AG08395 (cell line): ENCODE results near the gene MFAP4.

ENCODE experiments used
- DNase-seq: peaks from one replicate; pipeline ENCODE4 v3.0.0; 2012; ENCODE audit warnings: mixed read lengths, low spot score

The MFAP4 gene

DNA sequence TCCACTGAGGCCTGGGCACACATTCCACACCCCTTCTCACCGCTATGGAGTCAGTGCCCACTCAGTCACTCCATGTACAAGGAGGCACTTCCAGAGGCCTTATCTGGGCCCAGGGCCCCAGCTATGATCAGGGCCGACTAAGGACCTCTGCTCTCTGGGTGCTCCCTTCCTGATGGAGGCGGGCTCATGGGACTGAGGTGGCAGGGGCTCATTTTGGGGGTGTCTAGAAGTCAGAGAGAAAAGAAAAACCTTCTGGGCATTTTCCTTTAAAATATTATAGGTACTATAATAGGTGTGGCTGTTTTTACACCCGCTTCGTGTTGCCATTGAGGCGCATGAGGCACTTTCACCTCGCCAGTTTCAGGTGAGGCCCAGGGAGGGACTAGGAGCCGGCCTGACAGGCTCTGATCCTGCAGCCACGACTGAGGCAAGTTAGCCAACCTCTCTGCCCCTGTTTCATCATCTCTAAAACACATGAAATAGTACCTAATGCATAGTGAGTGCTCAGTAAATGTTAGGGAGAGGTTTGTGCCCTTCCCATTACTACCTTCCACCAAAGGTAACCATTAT lies 38.8 kb downstream of the MFAP4 start:
- no peak for DNase-seq

GRCh38 chr17:19347323-19348080 lies 39.5 kb downstream of the MFAP4 start:
- no peak for DNase-seq

DNA sequence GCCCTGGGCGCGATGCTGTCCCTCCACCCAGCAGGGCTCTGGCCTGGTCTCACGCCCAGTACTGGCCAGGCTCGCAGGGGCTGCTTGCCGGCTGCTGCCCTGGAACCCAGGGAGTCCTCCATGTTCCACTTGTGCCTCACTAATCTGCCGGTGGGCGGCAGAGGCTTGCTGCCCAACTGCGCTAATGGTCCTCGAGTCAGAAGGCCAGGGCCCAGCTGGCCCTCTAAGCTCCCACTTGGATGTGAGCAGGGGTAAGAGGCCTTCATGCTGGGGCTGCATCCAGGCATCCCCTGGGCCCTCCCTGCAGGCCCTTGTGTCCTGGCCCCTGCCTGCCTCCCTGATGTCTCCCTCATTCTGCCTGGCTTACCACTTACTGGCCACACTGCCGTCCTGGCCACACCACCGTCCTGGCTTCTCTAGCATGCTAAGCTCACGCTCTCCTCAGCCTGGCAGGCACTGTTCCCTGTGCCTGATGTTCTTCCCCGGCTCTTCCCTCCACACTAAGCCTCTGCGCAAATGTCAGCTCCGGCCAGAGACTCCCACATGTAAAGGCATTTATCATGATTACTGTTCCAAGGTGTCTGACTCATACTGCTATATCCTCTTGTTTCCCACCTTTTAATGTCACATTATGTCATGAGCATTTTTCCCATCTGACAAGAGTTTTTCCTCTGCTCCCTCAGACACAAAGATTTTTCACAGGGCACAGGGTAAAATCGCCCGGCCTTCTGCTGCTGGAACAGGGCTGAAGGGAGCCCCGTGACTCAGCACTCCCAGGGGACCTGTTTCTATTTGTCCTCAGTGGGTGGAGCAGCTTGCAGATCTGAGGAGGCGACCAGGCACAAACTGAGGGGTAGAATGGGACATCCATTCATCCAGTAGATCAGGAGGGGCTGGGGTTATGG lies 40.4 kb downstream of the MFAP4 start:
- DNase-seq, result peak; percentile 86

- no peak for DNase-seq
Observed at GRCh38 chr17:19345486-19346350, 41.3 kb downstream of the MFAP4 start.

- DNase-seq, result no peak
Observed at GRCh38 chr17:19345067-19345460, 41.9 kb downstream of the MFAP4 start.

GRCh38 chr17:19344311-19345066 lies 42.5 kb downstream of the MFAP4 start:
- no peak for DNase-seq

DNA sequence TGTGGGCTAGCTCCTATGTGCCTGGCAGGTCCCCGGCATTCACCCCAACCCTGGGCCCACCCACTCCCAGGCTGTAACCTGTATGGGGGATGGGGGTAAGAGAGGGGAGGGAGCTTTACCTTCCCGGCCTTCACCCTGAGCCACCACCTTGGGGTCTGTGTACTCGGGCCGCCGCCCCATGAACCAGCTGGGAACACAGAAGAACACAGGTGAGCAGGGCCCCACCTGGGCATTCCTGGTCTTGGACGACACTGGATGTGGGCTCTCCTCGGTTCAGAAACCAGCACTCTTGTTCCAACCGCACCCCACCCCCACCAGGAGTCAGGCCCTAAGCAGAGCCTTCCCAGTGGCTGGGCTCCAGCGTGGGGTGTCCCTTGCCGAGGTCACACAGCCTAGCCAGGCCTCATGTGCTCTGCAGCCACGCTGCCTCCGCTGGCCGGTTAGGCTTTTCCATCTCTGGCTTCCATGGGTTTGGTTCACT lies 43.3 kb downstream of the MFAP4 start:
- no peak for DNase-seq

GRCh38 chr17:19343256-19343630 lies 43.7 kb downstream of the MFAP4 start:
- DNase-seq, result no peak

DNA sequence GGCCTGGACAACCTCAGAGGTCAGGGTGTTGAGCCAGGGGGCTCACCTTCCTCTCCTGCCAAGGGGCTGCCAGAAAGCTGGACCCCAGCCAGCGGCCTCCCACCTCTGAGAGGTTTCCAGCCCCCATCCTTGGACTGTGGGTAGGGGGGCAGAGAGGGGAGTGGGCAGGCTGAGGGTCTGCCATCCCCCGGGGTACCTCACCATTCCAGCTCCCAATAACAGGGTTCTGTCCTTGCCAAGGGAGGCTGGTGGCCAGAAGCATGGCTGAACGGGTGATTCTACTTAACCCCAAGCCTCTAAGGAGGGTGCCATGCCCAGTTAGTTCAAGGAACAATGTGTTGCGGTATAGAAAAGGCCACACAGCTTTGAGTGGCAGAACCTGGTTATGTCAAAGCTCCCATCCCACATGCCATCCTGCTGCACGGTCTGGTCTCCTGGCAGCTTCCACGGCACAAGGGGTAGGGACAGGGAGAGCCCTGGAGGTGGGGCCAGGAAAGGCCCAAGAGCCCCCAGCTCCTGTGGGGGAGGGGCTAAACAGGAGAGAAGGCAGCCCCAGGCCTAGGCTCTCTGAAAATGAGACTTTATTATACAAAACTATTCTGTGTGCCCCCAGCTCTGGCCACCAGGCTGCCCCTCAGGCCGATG lies 44.3 kb downstream of the MFAP4 start:
- no peak for DNase-seq

DNA sequence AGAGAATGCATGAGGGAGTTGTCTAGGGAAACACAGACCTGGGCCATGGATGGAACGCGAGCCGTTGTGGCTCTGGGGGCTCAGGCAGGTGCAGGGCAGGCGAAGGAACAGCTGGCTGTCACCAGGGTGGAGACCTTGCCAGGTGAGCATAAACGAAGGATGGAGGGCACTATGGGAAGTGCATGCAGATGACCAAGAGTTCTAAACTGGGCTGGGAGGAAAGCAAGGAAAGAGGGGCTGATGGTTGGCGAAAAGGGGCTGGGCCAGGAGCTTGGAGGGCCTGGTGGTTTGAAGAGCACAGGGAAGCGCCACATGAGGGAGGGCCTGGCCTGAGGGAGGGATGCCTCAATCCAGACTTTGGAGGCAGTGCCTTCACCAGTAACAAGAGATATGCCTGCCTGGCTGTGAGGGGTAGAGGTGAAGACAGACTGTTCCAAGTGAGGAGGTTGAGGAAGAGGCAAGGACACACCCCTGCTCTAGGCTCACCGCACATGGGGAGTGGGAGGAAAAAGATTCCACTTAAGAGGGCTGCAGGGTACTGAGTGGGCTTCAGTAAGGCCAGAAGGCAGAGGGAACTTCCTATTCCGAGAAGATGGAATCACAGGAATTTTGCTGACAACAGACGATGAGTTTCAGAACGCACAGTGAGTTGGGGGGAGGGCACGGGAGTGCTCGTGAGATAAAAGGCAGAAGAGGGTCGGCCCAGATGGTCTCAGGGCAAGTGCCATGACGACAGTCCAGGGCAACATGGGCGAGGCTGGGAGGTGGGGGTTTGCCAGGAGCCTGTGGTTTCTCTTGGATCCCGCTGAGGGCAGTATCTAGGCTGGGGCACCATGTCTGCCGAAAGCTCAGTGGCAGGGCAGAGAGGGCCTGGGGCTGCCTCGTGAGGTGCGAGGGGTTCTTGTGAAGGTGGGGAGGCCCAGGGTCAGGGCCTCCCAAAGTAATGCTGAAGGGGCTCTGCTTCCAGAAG lies 45.1 kb downstream of the MFAP4 start:
- DNase-seq, result peak; percentile 50

- DNase-seq, result no peak
Observed at GRCh38 chr17:19341211-19341631, 45.8 kb downstream of the MFAP4 start.

- no peak for DNase-seq
Observed at GRCh38 chr17:19339341-19339815, 47.6 kb downstream of the MFAP4 start.

DNA sequence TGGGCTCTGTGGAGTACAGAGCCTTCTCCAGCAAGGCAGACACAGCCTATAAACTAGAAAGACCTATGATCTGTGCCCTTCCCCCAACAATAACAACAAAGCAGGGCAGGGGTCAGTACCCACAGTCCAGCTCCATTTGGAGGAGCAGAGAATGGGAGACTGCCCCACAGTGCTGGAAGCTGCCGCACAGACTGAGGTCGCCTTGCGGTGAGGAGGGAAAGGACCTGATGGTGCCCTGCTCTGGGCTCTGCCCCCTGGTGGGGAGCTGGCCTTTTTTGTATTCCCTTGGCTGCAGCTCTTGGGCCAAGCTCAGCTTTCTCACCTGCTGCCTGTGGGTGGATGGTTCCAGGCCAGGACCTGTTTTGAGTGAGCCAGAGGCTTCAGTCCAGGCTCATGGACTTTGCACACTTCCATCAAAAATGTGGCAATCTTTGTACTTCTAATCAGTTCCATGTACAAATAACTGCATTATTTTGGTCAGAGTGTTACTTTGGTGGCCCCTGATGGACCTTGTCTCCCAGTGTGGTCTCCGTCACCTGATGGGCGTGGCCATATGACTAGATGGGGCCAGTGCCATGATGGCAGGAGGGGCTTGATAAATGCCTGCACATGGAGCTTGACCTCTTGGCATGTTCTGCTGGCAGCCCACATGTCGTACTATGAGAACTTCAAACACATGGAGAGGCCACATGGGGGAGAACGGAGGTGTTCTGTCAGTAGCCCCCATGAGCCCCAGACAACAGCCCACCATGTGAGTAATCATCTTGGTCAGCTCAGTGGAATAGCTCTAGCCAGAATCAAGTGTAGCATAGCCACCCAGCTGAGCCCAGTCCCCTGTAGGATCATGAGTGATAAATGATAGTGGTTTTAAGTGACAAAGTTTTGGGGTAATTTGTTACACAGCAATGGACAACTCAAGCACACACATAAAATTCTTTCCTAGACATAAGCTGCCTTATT lies 48.7 kb downstream of the MFAP4 start:
- peak; percentile 46 for DNase-seq

DNA sequence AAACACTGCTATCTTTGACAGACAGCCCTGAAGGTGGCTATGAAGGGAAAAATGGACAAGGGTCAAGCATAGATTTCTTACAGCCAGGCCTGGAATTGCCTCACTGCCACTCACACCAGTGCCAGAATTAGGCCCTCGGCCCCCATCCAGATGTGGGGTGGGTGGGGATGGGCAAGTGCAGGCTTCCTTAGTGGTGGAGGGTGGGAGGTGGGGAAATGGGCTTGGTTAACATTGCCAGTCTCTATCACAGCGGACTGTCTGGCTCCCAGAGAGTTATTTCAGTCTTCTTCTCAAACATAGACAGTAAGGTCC lies 49.3 kb downstream of the MFAP4 start:
- no peak for DNase-seq

- no peak for DNase-seq
Observed at GRCh38 chr17:19336938-19337711, 49.9 kb downstream of the MFAP4 start.

DNA sequence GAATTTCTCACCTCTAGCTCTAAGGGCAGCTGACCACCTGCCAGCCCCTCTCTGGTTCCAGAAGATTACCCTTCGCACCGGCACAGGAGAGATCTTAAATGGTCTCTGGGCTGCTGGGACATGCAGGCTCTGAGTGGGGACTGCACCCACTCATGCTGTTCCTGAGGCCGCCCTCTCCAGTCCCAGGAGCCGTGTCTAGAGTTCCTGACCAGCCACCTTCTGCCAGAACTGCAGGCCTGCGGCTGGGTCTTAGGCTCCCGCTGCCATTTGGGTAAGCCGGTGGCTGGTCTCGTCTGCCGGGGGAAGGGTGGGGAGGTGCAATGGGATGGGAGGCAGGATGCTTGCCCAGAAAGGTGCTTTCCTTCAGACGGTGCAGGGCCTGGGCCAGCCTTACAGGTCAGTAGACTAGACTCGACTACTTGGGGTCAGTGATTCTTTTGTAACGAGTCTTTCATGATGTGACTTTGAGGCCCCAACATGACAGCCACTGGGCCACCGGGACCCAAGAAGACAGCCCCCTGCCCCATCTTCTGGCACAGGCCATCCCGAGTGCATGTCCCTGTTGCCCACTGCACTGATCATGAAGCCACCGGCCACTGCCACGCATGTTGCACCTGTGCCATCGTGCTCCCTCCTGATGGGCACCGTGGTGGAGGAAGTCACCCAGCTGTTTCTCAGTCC lies 50.9 kb downstream of the MFAP4 start:
- no peak for DNase-seq

- DNase-seq, result no peak
Observed at GRCh38 chr17:19334331-19334730, 52.7 kb downstream of the MFAP4 start.
